Measurements from ENCODE around the gene SERGEF.

SERGEF gene

DNA sequence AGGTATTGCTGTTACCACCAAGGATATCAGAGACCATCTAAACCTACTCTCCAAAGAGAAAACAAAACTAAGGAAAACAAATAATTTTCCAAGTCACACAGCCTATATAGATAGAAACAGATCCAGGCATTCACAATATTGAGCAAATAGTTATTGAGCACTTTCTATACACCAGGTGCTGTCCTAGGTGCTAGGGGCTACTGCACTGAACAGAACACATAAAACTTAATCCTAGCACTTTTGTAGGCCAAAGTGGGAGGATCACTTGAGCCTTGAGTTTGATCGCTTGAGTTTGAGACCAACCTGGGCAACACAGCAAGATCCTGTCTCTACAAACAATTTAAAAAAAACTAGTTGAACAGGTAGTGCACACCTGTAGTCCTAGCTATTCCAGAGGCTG is 44.6 kb downstream of the SERGEF start:
- no peak overlapping the region for H3K27ac ChIP-seq (ENCODE audit: low read depth, low read length)
- H3K79me2 ChIP-seq (ENCODE audit: insufficient read depth, low read length) = no peaks in the 10 kb centered on the region
- no peaks in the 10 kb centered on the region for H3K27me3 ChIP-seq (ENCODE audit: low read length)
- H3K9ac ChIP-seq (ENCODE audit: low read length) = no peak overlapping the region
- no peak overlapping the region for H3K4me2 ChIP-seq (ENCODE audit: low read depth, low read length, poor library complexity, severe bottlenecking)
- no peaks in the 10 kb centered on the region for H3K9me2 ChIP-seq (replicated peaks; ENCODE audit: insufficient read depth, low read length)
- H4K20me1 ChIP-seq (ENCODE audit: low read depth, low read length) = no peaks in the 10 kb centered on the region
- H3K36me3 ChIP-seq (ENCODE audit: low read length) = peaks cover 4% of the 10 kb centered on the region; the same call in 1 of the 2 replicates
- no peaks in the 10 kb centered on the region for H3K9me3 ChIP-seq (ENCODE audit: insufficient read depth, low read length)
- no peak overlapping the region for H2AFZ ChIP-seq (ENCODE audit: low read depth, low read length, severe bottlenecking)
- H3F3A ChIP-seq (ENCODE audit: insufficient read depth) = no peaks in the 10 kb centered on the region
- TF ChIP-seq EZH2phosphoT487 (conservative IDR thresholded peaks at IDR 0.05; ENCODE audit: low read length) = no peak
- TF ChIP-seq, protein P1, sequence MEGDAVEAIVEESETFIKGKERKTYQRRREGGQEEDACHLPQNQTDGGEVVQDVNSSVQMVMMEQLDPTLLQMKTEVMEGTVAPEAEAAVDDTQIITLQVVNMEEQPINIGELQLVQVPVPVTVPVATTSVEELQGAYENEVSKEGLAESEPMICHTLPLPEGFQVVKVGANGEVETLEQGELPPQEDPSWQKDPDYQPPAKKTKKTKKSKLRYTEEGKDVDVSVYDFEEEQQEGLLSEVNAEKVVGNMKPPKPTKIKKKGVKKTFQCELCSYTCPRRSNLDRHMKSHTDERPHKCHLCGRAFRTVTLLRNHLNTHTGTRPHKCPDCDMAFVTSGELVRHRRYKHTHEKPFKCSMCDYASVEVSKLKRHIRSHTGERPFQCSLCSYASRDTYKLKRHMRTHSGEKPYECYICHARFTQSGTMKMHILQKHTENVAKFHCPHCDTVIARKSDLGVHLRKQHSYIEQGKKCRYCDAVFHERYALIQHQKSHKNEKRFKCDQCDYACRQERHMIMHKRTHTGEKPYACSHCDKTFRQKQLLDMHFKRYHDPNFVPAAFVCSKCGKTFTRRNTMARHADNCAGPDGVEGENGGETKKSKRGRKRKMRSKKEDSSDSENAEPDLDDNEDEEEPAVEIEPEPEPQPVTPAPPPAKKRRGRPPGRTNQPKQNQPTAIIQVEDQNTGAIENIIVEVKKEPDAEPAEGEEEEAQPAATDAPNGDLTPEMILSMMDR (IDR thresholded peaks at IDR 0.05; ENCODE audit: insufficient read depth, low read length, poor library complexity, severe bottlenecking) = no peak
- no peak overlapping the region for H3K4me3 ChIP-seq (ENCODE audit: insufficient read depth, low read length, poor library complexity, severe bottlenecking)

DNA sequence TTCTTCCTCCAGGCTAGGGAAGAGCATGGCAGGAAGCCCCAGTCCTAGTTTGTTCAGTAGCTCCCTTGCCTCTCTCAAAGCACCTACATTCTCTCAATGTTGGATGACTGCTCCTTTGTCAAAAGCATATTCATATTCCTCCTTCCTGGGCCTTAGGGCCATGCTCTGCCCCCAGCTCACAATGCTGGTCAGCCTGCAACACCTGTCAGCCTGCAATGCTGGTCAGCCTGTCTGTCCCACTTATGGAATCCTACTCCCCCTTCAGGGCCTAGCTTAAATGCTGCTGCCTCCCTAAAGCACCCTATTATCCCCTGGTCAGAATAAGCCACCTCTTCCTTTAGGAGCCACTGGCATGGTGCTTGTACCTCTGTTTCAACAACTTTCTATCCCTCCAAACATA is 45.2 kb downstream of the SERGEF start:
- TF ChIP-seq, protein P1 (IDR thresholded peaks at IDR 0.05; ENCODE audit: insufficient read depth, low read length, poor library complexity, severe bottlenecking) = no peak
- TF ChIP-seq EZH2phosphoT487 (conservative IDR thresholded peaks at IDR 0.05; ENCODE audit: low read length) = no peak
- H3K36me3 ChIP-seq (ENCODE audit: low read length) = peaks cover 4% of the 10 kb centered on the region; the same call in 1 of the 2 replicates

DNA sequence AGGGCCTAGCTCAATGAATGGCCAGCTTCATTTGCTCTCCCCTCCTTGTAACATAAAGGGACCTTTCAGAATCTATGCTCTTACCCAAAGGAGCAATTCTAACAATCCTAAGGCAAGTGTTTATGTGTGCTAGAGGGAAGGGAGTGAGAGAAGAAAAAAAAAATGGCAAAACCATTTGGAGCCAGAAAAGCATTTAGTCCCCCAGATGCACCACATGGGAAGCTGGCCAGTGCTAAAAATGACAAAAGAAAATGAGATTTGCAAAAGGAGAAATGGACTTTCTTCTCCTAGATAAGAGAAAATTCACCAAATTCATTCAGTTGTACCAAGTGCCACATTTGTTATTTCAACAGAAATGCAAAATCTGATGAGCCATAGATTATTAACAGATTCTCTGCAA is 52.8 kb downstream of the SERGEF start:
- Histone ChIP-seq H3F3A (ENCODE audit: insufficient read depth) (no peaks in the 10 kb centered on the region), H3K27me3 (ENCODE audit: low read length) (no peaks in the 10 kb centered on the region)

More for the DNA sequence above, 45.2 kb downstream of the SERGEF start:
- no peaks in the 10 kb centered on the region for H3K9me3 ChIP-seq (ENCODE audit: insufficient read depth, low read length)
- no peak overlapping the region for H2AFZ ChIP-seq (ENCODE audit: low read depth, low read length, severe bottlenecking)
- H3K9me2 ChIP-seq (replicated peaks; ENCODE audit: insufficient read depth, low read length) = no peaks in the 10 kb centered on the region
- H3K27me3 ChIP-seq (ENCODE audit: low read length) = no peaks in the 10 kb centered on the region
- no peaks in the 10 kb centered on the region for H4K20me1 ChIP-seq (ENCODE audit: low read depth, low read length)
- no peak overlapping the region for H3K9ac ChIP-seq (ENCODE audit: low read length)
- no peak overlapping the region for H3K27ac ChIP-seq (ENCODE audit: low read depth, low read length)
- H3K4me3 ChIP-seq (ENCODE audit: insufficient read depth, low read length, poor library complexity, severe bottlenecking) = no peak overlapping the region
- H3K4me2 ChIP-seq (ENCODE audit: low read depth, low read length, poor library complexity, severe bottlenecking) = no peak overlapping the region
- no peaks in the 10 kb centered on the region for H3F3A ChIP-seq (ENCODE audit: insufficient read depth)
- no peaks in the 10 kb centered on the region for H3K79me2 ChIP-seq (ENCODE audit: insufficient read depth, low read length)

More for the DNA sequence above, 52.8 kb downstream of the SERGEF start:
- TF ChIP-seq, protein P1 (IDR thresholded peaks at IDR 0.05; ENCODE audit: insufficient read depth, low read length, poor library complexity, severe bottlenecking) = no peak
- no peak for TF ChIP-seq EZH2phosphoT487 (conservative IDR thresholded peaks at IDR 0.05; ENCODE audit: low read length)
- H3K4me2 ChIP-seq (ENCODE audit: low read depth, low read length, poor library complexity, severe bottlenecking) = no peak overlapping the region
- H3K4me3 ChIP-seq (ENCODE audit: insufficient read depth, low read length, poor library complexity, severe bottlenecking) = no peak overlapping the region
- H3K79me2 ChIP-seq (ENCODE audit: insufficient read depth, low read length) = no peaks in the 10 kb centered on the region
- no peak overlapping the region for H3K27ac ChIP-seq (ENCODE audit: low read depth, low read length)
- H3K9me3 ChIP-seq (ENCODE audit: insufficient read depth, low read length) = no peaks in the 10 kb centered on the region
- no peaks in the 10 kb centered on the region for H4K20me1 ChIP-seq (ENCODE audit: low read depth, low read length)
- no peak overlapping the region for H2AFZ ChIP-seq (ENCODE audit: low read depth, low read length, severe bottlenecking)
- 0 out of 2 replicates have a peak, but pooled peaks cover 5% of the 10 kb centered on the region for H3K36me3 ChIP-seq (ENCODE audit: low read length)
- no peaks in the 10 kb centered on the region for H3K9me2 ChIP-seq (replicated peaks; ENCODE audit: insufficient read depth, low read length)
- H3K9ac ChIP-seq (ENCODE audit: low read length) = no peak overlapping the region
